Measurements from ENCODE around the gene GARRE1.

GRCh38 chr19:34226036-34226435 is 28.3 kb upstream of the GARRE1 start:
- TF ChIP-seq POLR2A (IDR thresholded peaks at IDR 0.05; ENCODE audit: low read depth, low read length) (no peak), MXI1 (IDR thresholded peaks at IDR 0.05; ENCODE audit: borderline replicate concordance, low read depth, low read length) (no peak), USF2 (IDR thresholded peaks at IDR 0.05; ENCODE audit: low read depth, low read length) (no peak), RAD21 (IDR thresholded peaks at IDR 0.05; ENCODE audit: low read length) (no peak), SMC3 (IDR thresholded peaks at IDR 0.05; ENCODE audit: low read depth, low read length) (no peak), ELK1 (IDR thresholded peaks at IDR 0.05; ENCODE audit: borderline replicate concordance, low read depth, low read length) (no peak), CEBPB (IDR thresholded peaks at IDR 0.05; ENCODE audit: low read depth, low read length) (no peak), BHLHE40 (IDR thresholded peaks at IDR 0.05; ENCODE audit: low read depth, low read length) (no peak)
- TF ChIP-seq, protein P1, sequence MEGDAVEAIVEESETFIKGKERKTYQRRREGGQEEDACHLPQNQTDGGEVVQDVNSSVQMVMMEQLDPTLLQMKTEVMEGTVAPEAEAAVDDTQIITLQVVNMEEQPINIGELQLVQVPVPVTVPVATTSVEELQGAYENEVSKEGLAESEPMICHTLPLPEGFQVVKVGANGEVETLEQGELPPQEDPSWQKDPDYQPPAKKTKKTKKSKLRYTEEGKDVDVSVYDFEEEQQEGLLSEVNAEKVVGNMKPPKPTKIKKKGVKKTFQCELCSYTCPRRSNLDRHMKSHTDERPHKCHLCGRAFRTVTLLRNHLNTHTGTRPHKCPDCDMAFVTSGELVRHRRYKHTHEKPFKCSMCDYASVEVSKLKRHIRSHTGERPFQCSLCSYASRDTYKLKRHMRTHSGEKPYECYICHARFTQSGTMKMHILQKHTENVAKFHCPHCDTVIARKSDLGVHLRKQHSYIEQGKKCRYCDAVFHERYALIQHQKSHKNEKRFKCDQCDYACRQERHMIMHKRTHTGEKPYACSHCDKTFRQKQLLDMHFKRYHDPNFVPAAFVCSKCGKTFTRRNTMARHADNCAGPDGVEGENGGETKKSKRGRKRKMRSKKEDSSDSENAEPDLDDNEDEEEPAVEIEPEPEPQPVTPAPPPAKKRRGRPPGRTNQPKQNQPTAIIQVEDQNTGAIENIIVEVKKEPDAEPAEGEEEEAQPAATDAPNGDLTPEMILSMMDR (conservative IDR thresholded peaks at IDR 0.05; ENCODE audit: low read depth, low read length), result no peak

Data from IMR-90 (cell line).